HG03139 (cell line): ENCODE measurements around the gene S1PR3.
"Not testable (repeated sequence)": the region's sequence is repeated elsewhere in the genome, so short reads cannot be mapped to it uniquely, and the experiment has no call there.

ENCODE experiments used
- ATAC-seq: cut with Tn5 transposase; IDR thresholded peaks from one replicate; pipeline ENCODE4 v1.9.1; 2021; ENCODE audit not compliant: unreplicated experiment

Gene S1PR3

GRCh38 chr9:88991066-88992034, at the start of gene S1PR3:
TSS of gene S1PR3 (plus strand) at chr9:88991468. CDS start at chr9:89001201, 9,733 bp downstream.
- no peak for ATAC-seq

GRCh38 chr9:88941586-88941985, 49.7 kb upstream of the S1PR3 start:
- not testable (repeated sequence) for ATAC-seq

GRCh38 chr9:88942411-88942810, 48.9 kb upstream of the S1PR3 start:
- ATAC-seq, result no peak

- ATAC-seq, result no peak
These were observed 45.5 kb upstream of the S1PR3 start for GRCh38 chr9:88945636-88946333.

GRCh38 chr9:88947581-88948573, 43.4 kb upstream of the S1PR3 start:
- no peak for ATAC-seq

- no peak for ATAC-seq
These were observed 41.8 kb upstream of the S1PR3 start for GRCh38 chr9:88949425-88949824.

GRCh38 chr9:88949961-88950340, 41.3 kb upstream of the S1PR3 start:
- no peak for ATAC-seq

GRCh38 chr9:88950341-88951154, 40.7 kb upstream of the S1PR3 start:
- ATAC-seq, result no peak

GRCh38 chr9:88951155-88951542, 40.1 kb upstream of the S1PR3 start:
- no peak for ATAC-seq

- ATAC-seq, result no peak
These were observed 39.1 kb upstream of the S1PR3 start for GRCh38 chr9:88952086-88952615.

GRCh38 chr9:88952976-88953375, 38.3 kb upstream of the S1PR3 start:
- no peak for ATAC-seq

GRCh38 chr9:88953381-88954029, 37.8 kb upstream of the S1PR3 start:
- no peak for ATAC-seq

- no peak for ATAC-seq
These were observed 37.2 kb upstream of the S1PR3 start for GRCh38 chr9:88954066-88954465.

- no peak for ATAC-seq
These were observed 33.7 kb upstream of the S1PR3 start for GRCh38 chr9:88957526-88957925.

- ATAC-seq, result no peak
These were observed 31.4 kb upstream of the S1PR3 start for GRCh38 chr9:88959727-88960469.

GRCh38 chr9:88960632-88961031, 30.6 kb upstream of the S1PR3 start:
- ATAC-seq, result no peak

- ATAC-seq, result no peak
These were observed 25.8 kb upstream of the S1PR3 start for GRCh38 chr9:88965473-88965872.

- ATAC-seq, result no peak
These were observed 24.2 kb upstream of the S1PR3 start for GRCh38 chr9:88966894-88967676.
